Measurements from ENCODE around the gene LPAR5. TPM values are rescaled to one million over a fixed set of nuclear protein-coding genes. Genes with fewer than 3 reads are reported as not detected.
A peak's percentile ranks its signal among the peaks of the same experiment; 100 is the strongest.

LPAR5 gene
- polyA plus RNA-seq, 1 of the 3 experiments (the other 2 are of a cell fraction), result 0.03 TPM

- H3K79me2 ChIP-seq (ENCODE audit: insufficient read depth), result no peaks in the 10 kb centered on the region
- no peak overlapping the region for H3K9ac ChIP-seq
- no peaks in the 10 kb centered on the region for H3K27me3 ChIP-seq (ENCODE audit: insufficient read depth)
- CTCF ChIA-PET, result interaction anchor here (0.9 to 2.0 kb wide), 4 partner anchors 9 to 46 kb away, joined by 3 to 4 read pairs (median 3); no protein-coding TSS in a partner anchor
- no peak overlapping the region for H3K4me2 ChIP-seq
- H3K27ac ChIP-seq (ENCODE audit: low read depth in 2 of 2, low read length in 1 of 2), result no peak overlapping the region
- peak; percentile 21 for DNase-seq
- POLR2A ChIA-PET, result no interaction called here
- H4K20me1 ChIP-seq (ENCODE audit: insufficient read depth), result no peaks in the 10 kb centered on the region
- peaks cover 0 to 13% of the 10 kb centered on the region in 2 experiments for H3K36me3 ChIP-seq (replicated peaks in 1 of 2; ENCODE audit: control insufficient read depth in 1 of 2, insufficient read depth in 2 of 2, low read length in 1 of 2)
- 94% methylated on average over 27 of the region's 28 CpGs for WGBS (ENCODE audit: low lambda C conversion rate)
- no peaks in the 10 kb centered on the region for H3K4me1 ChIP-seq (ENCODE audit: control insufficient read depth in 1 of 2, insufficient read depth in 2 of 2, low read depth in 1 of 2, low read length in 1 of 2)
- H3K9me2 ChIP-seq, result no peaks in the 10 kb centered on the region
- no peak overlapping the region for H3K4me3 ChIP-seq (ENCODE audit: low read depth in 2 of 2, low read length in 1 of 2)
- TF ChIP-seq, protein P1, sequence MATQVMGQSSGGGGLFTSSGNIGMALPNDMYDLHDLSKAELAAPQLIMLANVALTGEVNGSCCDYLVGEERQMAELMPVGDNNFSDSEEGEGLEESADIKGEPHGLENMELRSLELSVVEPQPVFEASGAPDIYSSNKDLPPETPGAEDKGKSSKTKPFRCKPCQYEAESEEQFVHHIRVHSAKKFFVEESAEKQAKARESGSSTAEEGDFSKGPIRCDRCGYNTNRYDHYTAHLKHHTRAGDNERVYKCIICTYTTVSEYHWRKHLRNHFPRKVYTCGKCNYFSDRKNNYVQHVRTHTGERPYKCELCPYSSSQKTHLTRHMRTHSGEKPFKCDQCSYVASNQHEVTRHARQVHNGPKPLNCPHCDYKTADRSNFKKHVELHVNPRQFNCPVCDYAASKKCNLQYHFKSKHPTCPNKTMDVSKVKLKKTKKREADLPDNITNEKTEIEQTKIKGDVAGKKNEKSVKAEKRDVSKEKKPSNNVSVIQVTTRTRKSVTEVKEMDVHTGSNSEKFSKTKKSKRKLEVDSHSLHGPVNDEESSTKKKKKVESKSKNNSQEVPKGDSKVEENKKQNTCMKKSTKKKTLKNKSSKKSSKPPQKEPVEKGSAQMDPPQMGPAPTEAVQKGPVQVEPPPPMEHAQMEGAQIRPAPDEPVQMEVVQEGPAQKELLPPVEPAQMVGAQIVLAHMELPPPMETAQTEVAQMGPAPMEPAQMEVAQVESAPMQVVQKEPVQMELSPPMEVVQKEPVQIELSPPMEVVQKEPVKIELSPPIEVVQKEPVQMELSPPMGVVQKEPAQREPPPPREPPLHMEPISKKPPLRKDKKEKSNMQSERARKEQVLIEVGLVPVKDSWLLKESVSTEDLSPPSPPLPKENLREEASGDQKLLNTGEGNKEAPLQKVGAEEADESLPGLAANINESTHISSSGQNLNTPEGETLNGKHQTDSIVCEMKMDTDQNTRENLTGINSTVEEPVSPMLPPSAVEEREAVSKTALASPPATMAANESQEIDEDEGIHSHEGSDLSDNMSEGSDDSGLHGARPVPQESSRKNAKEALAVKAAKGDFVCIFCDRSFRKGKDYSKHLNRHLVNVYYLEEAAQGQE (IDR thresholded peaks at IDR 0.05; ENCODE audit: low read depth, low read length), result no peak
- TF ChIP-seq FOXM1 (IDR thresholded peaks at IDR 0.05; ENCODE audit: low read depth) (no peak), SMC3 (IDR thresholded peaks at IDR 0.05; ENCODE audit: low read depth, low read length) (no peak), EZH2phosphoT487 (IDR thresholded peaks at IDR 0.05; ENCODE audit: borderline replicate concordance, low read depth) (no peak), POLR2AphosphoS5 (IDR thresholded peaks at IDR 0.05; ENCODE audit: low read depth, low read length) (no peak), CTCF (IDR thresholded peaks at IDR 0.05) (no peak), NRF1 (IDR thresholded peaks at IDR 0.05; ENCODE audit: low read depth, low read length) (no peak), EP300 (IDR thresholded peaks at IDR 0.05; ENCODE audit: borderline replicate concordance in 1 of 2, low read depth in 1 of 2, low read length in 1 of 2) (no peak), NFIC (IDR thresholded peaks at IDR 0.05; ENCODE audit: borderline replicate concordance) (no peak), YY1 (IDR thresholded peaks at IDR 0.05; ENCODE audit: low read depth) (no peak), RXRA (IDR thresholded peaks at IDR 0.05; ENCODE audit: borderline replicate concordance, low read depth) (no peak), GABPA (IDR thresholded peaks at IDR 0.05; ENCODE audit: low read depth) (no peak), MXI1 (IDR thresholded peaks at IDR 0.05; ENCODE audit: low read depth, low read length) (no peak), FOXJ3 (CRISPR knock-in tag; IDR thresholded peaks at IDR 0.05) (no peak)
- no peak overlapping the region for H2AFZ ChIP-seq (ENCODE audit: low read depth)
- no peaks in the 10 kb centered on the region for H3F3A ChIP-seq (replicated peaks; ENCODE audit: insufficient read depth)
- H3K9me3 ChIP-seq, result no peaks in the 10 kb centered on the region
These were observed 10.7 kb upstream of the LPAR5 start for GRCh38 chr12:6646276-6647082.
